ENCODE results near the gene STUB1.

STUB1 gene

DNA sequence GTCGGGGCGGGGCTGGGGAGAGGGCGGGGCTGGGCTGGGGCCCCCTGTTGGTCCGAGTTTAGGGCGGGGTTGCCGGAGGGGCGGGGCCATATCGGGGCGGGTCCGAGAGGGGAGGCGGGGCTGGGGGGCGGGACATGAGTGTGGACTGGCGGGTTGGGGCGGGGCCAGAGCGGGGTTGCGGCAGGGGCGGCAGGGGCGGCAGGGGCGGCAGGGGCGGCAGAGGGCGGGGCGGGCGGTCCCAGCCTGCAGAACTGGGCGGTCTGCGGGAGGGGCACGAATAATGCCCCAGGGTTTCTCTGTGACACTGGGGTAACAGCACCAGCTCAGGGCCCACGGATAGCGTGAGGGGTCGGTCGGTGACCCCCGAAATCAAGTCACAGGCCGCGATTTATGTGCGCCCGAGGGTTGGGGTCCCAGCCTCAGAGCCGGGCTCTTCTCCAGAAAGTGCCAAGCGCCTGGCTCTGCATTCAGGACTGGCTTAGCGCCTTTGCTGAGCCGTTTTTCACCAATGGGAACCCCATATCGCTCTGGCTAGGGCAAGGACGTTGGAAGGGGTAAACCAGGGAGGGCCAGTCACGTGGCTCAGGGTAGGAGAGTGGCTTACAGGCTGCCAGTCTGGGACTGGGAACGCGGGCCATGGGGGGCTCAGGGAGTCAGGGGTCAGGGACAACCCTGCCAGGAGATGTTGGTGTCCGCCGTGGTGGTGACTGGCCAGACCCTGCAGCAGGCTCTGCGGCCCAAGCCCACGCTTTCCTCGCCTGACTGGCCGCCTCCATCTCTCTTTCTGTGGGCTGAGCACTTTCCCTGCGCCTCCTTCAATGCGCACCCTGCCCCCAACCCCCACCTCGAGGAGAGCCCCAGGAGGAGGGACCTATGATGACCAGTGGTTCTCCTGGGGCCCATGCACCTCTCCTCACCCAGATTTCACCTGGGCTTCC is 42.9 kb upstream of the STUB1 start:
- Histone ChIP-seq H3K27me3 (ENCODE audit: control insufficient read depth, insufficient read depth, low read length) (no peaks in the 10 kb centered on the region), H3K36me3 (ENCODE audit: control insufficient read depth, insufficient read depth, low read length) (no peaks in the 10 kb centered on the region), H3K4me1 (ENCODE audit: control insufficient read depth, insufficient read depth, low read length) (peaks cover 7% of the 10 kb centered on the region), H3K4me3 (ENCODE audit: low read length) (peak overlapping the region; percentile 91), H3K9ac (ENCODE audit: low read length) (no peak overlapping the region), H3K27ac (ENCODE audit: low read depth, low read length) (peak overlapping the region; percentile 97)

DNA sequence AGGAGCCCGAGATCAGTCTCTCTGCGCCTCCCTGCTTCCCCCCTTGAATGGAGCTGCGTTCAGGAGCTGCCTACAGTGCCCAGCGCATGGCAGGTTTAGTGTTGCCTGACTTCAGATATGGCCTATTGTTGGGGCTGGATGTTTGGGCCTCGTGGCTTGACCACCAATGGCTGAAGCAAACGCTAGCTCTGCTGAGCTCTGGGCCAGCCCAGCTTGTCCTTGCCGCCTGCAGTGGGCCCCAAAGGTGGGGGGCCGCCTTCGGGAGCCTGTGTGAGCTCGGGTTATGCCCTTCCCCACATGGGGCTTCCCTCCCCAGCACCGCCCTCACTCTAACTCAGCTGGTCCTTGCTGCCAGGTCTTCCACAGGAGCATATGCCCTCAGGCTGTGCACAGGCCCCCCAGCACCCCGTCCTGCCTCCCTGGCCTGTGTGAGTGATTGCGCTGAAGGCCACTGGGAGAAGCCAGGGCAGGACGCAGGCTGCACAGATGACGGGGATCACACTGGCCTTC is 42.1 kb upstream of the STUB1 start:
- no peak overlapping the region for H3K4me3 ChIP-seq (ENCODE audit: low read length)
- H3K27ac ChIP-seq (ENCODE audit: low read depth, low read length) = no peak overlapping the region
- peaks cover 10% of the 10 kb centered on the region for H3K4me1 ChIP-seq (ENCODE audit: control insufficient read depth, insufficient read depth, low read length)
- H3K36me3 ChIP-seq (ENCODE audit: control insufficient read depth, insufficient read depth, low read length) = no peaks in the 10 kb centered on the region
- no peaks in the 10 kb centered on the region for H3K27me3 ChIP-seq (ENCODE audit: control insufficient read depth, insufficient read depth, low read length)
- H3K9ac ChIP-seq (ENCODE audit: low read length) = no peak overlapping the region

DNA sequence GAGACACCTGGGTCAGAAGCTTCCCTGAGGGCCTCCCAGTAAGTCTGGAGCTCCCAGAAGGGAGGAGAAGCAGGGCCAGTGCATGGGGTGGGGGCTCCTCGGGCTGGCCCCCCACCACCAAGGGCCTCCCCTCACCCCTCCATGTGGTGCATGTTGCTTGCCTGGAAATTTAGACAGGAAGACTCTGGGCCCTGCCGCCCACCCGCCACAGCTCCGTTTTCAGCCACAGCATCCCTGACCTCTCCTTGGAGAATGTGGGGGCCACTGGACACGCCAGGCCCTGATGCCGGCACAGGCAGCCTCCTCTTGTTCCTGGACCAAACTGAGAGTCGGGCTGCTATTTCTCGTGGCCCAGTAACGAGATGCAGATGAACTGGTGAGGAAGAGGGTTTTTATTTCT is 41.4 kb upstream of the STUB1 start:
- Histone ChIP-seq H3K27ac (ENCODE audit: low read depth, low read length) (no peak overlapping the region), H3K4me3 (ENCODE audit: low read length) (no peak overlapping the region), H3K9ac (ENCODE audit: low read length) (no peak overlapping the region), H3K4me1 (ENCODE audit: control insufficient read depth, insufficient read depth, low read length) (peaks cover 10% of the 10 kb centered on the region), H3K27me3 (ENCODE audit: control insufficient read depth, insufficient read depth, low read length) (no peaks in the 10 kb centered on the region), H3K36me3 (ENCODE audit: control insufficient read depth, insufficient read depth, low read length) (no peaks in the 10 kb centered on the region)

DNA sequence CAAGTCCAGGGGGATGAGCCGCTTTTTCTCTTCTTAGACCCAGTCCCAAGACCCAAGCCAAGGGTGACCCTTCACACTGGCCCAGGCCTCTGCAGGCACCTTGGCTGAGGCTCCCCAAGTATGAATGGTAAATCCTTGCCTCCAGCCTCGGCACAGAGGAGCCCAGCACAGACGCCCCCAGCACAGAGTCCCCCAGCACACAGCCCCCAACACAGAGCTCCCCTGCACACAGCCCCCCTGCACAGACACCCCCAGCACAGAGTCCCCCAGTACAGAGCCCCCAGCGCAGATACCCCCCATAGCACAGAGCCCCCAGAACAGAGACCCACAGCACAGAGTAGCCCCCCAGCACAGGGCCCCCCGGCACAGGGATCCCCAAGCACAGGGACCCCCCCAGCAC is 39.6 kb upstream of the STUB1 start:
- Histone ChIP-seq H3K9ac (ENCODE audit: low read length) (no peak overlapping the region), H3K27ac (ENCODE audit: low read depth, low read length) (peak overlapping the region; percentile 91), H3K27me3 (ENCODE audit: control insufficient read depth, insufficient read depth, low read length) (no peaks in the 10 kb centered on the region), H3K4me3 (ENCODE audit: low read length) (no peak overlapping the region), H3K36me3 (ENCODE audit: control insufficient read depth, insufficient read depth, low read length) (no peaks in the 10 kb centered on the region), H3K4me1 (ENCODE audit: control insufficient read depth, insufficient read depth, low read length) (peaks cover 6% of the 10 kb centered on the region)

DNA sequence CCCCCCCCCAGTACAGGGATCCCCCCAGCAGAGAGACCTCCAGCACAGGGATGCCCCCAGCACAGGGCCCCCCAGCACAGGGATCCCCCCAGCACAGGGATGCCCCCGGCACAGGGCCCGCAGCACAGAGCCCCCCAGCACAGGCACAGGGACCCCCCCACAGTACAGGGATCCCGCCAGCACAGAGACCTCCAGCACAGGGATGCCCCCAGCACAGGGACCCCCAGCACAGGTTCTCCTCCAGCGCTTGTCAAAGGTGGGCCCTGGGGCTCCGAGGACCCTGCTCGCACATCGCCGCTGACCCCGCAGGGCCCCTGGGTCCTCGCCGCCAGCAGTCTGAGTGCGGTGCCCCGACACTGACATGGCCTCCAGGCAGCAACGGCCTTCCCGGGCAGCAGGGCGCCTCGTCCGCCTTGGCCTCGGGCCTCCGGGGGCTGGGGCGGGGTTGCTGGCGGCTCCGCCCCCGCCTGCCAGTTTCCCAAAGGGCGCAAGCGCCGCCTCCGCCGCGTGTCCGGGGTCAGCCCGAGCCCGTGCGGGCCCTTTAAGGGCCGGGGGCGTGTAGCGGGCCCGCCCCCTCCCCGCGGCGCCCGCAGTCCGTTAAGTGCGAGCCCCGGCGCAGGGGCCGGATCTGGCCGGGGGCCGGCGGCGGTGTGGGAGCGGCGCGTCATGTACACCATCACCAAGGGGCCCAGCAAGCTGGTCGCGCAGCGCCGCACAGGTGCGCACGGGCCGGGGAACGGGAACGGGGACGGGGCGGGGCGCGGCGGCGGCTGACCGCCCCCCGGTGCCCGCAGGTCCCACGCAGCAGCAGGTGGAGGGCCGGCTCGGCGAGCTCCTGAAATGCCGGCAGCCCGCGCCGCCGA is 38.7 kb upstream of the STUB1 start, which contains the start of gene MCRIP2:
Gene MCRIP2, plus strand, starts transcription at position 503 of the 863 bp plus-strand sequence. Its CDS starts 164 bp downstream, at position 667.
- Histone ChIP-seq H3K27me3 (ENCODE audit: control insufficient read depth, insufficient read depth, low read length) (no peaks in the 10 kb centered on the region), H3K27ac (ENCODE audit: low read depth, low read length) (peak within 1 kb of the TSS; percentile 91), H3K36me3 (ENCODE audit: control insufficient read depth, insufficient read depth, low read length) (no peaks in the 10 kb centered on the region), H3K9ac (ENCODE audit: low read length) (peak within 1 kb of the TSS; percentile 60), H3K4me3 (ENCODE audit: low read length) (peak within 1 kb of the TSS; percentile 71), H3K4me1 (ENCODE audit: control insufficient read depth, insufficient read depth, low read length) (peaks cover 6% of the 10 kb centered on the region)

DNA sequence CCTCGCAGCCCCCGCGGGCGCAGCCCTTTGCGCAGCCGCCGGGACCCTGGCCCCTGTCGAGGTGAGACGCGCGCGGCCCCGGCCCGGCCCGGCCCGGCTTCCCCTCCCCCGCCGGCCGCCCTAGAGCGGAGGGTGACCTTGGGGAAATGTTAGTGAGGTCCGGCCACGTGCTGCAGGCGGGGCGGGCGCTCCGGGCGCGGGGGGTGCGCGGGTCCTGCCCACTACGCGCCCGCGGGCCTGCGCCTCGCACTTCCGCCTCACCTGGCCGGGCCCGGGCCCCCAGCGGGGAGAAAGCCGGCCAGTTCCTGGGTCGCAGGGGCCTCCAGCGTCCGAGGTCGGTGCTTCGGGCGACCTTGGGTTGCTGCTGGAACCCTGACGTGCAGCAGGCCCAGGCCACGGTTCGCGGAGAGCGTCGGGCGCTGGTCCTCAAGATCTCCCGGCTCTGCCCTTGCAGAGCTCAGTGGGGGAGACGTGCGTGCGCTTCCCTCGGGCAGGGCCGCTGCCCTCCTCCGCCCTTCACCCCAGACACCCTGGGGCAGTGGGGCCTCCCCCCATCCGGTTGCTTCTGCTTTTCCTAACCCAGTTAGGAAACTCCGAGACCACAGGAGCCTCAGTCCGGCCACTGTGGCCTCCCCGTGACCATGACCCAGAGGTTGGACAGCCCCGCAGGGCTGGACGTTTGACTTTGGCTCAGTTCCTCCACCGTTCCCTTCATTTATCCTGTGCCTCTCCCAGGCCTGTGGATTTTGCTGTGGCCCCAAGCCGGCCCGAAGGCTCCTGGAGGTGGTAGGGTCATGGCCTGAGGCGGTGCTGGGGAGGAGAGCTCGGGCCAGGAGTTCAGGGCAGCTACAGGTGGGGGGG is 37.8 kb upstream of the STUB1 start:
- Histone ChIP-seq H3K4me1 (ENCODE audit: control insufficient read depth, insufficient read depth, low read length) (peaks cover 3% of the 10 kb centered on the region), H3K4me3 (ENCODE audit: low read length) (peak overlapping the region; percentile 71), H3K27me3 (ENCODE audit: control insufficient read depth, insufficient read depth, low read length) (no peaks in the 10 kb centered on the region), H3K9ac (ENCODE audit: low read length) (peak overlapping the region; percentile 60), H3K36me3 (ENCODE audit: control insufficient read depth, insufficient read depth, low read length) (no peaks in the 10 kb centered on the region), H3K27ac (ENCODE audit: low read depth, low read length) (peak overlapping the region; percentile 91)

DNA sequence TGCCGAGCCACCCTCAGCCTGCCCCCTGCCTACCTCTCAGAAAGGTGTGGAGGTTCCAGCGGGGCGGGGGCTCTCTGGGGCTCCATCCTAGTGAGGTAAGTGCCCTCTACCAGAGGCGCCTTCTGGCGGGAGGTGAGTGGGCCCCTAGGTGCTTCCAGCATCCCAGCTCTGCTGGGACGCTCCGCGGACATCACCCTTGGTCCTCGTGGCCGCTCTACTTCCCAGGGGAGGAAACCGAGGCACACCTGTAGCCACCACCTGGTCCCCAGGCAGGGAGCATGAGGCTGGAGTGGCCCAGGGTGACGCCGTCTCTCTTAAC is 37.2 kb upstream of the STUB1 start:
- Histone ChIP-seq H3K36me3 (ENCODE audit: control insufficient read depth, insufficient read depth, low read length) (no peaks in the 10 kb centered on the region), H3K9ac (ENCODE audit: low read length) (peak overlapping the region; percentile 60), H3K4me1 (ENCODE audit: control insufficient read depth, insufficient read depth, low read length) (peaks cover 5% of the 10 kb centered on the region), H3K4me3 (ENCODE audit: low read length) (peak overlapping the region; percentile 71), H3K27ac (ENCODE audit: low read depth, low read length) (peak overlapping the region; percentile 91), H3K27me3 (ENCODE audit: control insufficient read depth, insufficient read depth, low read length) (no peaks in the 10 kb centered on the region)

DNA sequence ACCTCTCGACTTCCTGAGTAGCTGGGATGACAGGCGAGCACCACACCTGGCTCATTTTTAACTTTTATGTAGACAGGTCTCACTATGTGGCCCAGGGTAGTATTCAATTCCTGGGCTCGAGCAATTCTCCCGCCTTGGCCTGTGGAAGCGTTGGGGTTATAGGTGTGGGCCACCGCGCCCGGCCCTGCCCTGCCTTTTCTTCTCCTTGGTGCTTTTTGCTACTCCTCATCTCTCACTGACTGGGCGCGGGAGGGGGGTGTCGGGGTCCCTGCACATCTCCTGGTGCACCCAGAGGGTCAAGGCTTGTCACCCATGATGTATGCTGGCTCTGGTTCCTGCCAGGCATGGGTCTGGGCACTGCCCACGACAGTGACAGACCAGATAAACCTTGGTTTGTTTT is 35.7 kb upstream of the STUB1 start:
- Histone ChIP-seq H3K27me3 (ENCODE audit: control insufficient read depth, insufficient read depth, low read length) (no peaks in the 10 kb centered on the region), H3K4me3 (ENCODE audit: low read length) (no peak overlapping the region), H3K9ac (ENCODE audit: low read length) (no peak overlapping the region), H3K27ac (ENCODE audit: low read depth, low read length) (no peak overlapping the region), H3K36me3 (ENCODE audit: control insufficient read depth, insufficient read depth, low read length) (no peaks in the 10 kb centered on the region), H3K4me1 (ENCODE audit: control insufficient read depth, insufficient read depth, low read length) (peaks cover 12% of the 10 kb centered on the region)

DNA sequence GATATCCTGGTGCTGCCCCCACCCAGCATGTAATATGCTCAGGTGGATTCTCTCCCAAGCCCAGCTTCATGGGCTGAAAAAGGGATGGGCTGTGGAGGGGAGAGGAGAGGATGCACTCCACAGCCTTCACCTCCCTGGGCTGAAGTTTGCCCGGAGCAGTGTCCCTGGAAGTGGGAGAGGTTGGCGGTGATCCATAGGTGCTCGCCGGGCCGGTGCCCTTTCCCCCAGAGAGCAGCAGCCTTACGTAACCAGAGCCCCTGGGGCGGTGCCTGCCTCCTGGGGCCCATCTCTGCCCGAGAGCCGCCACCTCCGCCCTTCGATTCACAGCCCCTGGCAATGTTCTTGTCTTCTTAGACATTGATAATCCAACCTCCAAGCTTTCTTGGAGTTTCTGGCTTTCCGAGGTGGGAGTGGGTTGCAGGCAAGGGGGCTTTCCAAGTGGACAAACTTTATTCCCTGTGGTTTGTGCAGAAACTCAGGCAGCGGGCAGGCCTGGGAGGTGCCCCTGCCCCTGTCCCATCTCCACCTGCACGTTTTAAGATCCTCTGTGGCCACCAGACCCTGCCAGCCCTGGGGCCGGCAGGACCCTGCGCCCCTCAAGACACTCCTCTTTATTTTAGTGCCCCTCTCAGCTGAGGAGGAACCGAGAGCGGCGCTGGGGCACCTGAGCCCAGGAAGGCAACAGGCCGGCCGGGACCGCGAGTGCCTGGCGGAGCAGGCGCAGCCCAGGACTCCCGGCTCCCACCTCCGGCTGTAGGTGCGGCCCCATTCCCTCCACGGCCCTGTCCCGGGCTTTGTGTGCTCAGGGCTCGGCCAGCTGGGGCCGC is 34.1 kb upstream of the STUB1 start:
- Histone ChIP-seq H3K4me1 (ENCODE audit: control insufficient read depth, insufficient read depth, low read length) (peaks cover 14% of the 10 kb centered on the region), H3K4me3 (ENCODE audit: low read length) (peak overlapping the region; percentile 15), H3K9ac (ENCODE audit: low read length) (no peak overlapping the region), H3K27ac (ENCODE audit: low read depth, low read length) (no peak overlapping the region), H3K27me3 (ENCODE audit: control insufficient read depth, insufficient read depth, low read length) (no peaks in the 10 kb centered on the region), H3K36me3 (ENCODE audit: control insufficient read depth, insufficient read depth, low read length) (no peaks in the 10 kb centered on the region)

DNA sequence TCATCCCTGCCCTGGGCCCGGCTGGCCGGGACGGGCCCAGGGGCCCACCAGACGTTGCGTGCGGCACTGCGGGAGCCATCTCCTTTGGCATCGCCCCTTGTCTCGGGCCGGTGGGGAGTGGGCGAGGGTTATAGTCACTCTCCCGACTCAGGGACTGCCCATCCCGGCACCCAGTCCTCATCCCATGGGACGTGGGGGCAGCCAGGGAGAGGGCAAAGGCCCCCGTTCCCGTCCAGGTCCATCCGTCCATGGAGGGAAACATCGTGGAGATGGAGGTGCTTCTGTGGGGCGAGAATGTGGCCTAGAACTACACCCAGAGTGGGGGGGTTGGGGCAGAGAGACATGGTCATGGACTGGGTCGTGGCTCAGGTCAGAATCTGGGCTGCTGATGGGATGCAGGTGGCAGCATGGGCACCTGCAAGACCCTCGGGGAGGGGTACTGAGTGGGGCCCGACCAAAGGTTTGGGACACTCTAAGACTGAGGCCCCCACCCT is 33.5 kb upstream of the STUB1 start:
- Histone ChIP-seq H3K9ac (ENCODE audit: low read length) (no peak overlapping the region), H3K27ac (ENCODE audit: low read depth, low read length) (no peak overlapping the region), H3K36me3 (ENCODE audit: control insufficient read depth, insufficient read depth, low read length) (no peaks in the 10 kb centered on the region), H3K27me3 (ENCODE audit: control insufficient read depth, insufficient read depth, low read length) (no peaks in the 10 kb centered on the region), H3K4me1 (ENCODE audit: control insufficient read depth, insufficient read depth, low read length) (peaks cover 14% of the 10 kb centered on the region), H3K4me3 (ENCODE audit: low read length) (peak overlapping the region; percentile 6)

All from rectal smooth muscle tissue (tissue), 1 donor.